Activated naive CD4-positive, alpha-beta T cell treated with anti-CD3 and anti-CD28 coated beads, Interleukin-2, amount 50 U/mL, for 72 hours (primary cell): ENCODE data around the gene TAF4B. TPM values are rescaled to one million over a fixed set of nuclear protein-coding genes. Genes with fewer than 3 reads are reported as not detected.
"Not testable (repeated sequence)": the region's sequence is repeated elsewhere in the genome, so short reads cannot be mapped to it uniquely, and the experiment has no call there.

Experiments used
- ATAC-seq, 2 donors: fragments of 150-1000 bp; cut with Tn5 transposase; 2 replicates each; pipeline ENCODE4 v1.10.0; 2021; ENCODE audit warnings: mild to moderate bottlenecking in 2 of 2, moderate library complexity in 2 of 2
- DNase-seq, 2 donors: peaks; one replicate each; pipeline ENCODE4 v3.0.0; 2021 to 2022; ENCODE audit warnings: low spot score in 2 of 2
- H3K27ac Mint-ChIP-seq, 2 donors: one replicate each; pipeline ENCODE4 v1.8.0; 2022; ENCODE audit warnings: mild to moderate bottlenecking in 2 of 2, mixed read lengths in 2 of 2
- H3K36me3 Mint-ChIP-seq, 2 donors: one replicate each; pipeline ENCODE4 v1.8.0; 2022; ENCODE audit warnings: mixed read lengths in 2 of 2
- H3K9me3 Mint-ChIP-seq, 2 donors: one replicate each; pipeline ENCODE4 v1.8.0; 2022; ENCODE audit warnings: mixed read lengths in 2 of 2
- total RNA-seq, 2 donors: library from RNA; stranded (reverse); gene quantifications; one replicate each; pipeline ENCODE4 v1.2.3, GENCODE V29; 2022

The TAF4B gene
- total RNA-seq, 2 donors from 2014 or later: 12.7 to 29.1 TPM

GRCh38 chr18:26419746-26420145 lies 193.5 kb downstream of the TAF4B start:
- DNase-seq (no peak), ATAC-seq (no peak)
- Mint-ChIP-seq H3K36me3 (no peaks in the 10 kb centered on the region), H3K27ac (no peak overlapping the region), H3K9me3 (no peaks in the 10 kb centered on the region)

- no peaks in the 10 kb centered on the region for H3K9me3 Mint-ChIP-seq
- no peak for ATAC-seq
- no peaks in the 10 kb centered on the region for H3K36me3 Mint-ChIP-seq
- no peak for DNase-seq
- H3K27ac Mint-ChIP-seq: no peak overlapping the region
Measured at GRCh38 chr18:26421503-26421902, 195.3 kb downstream of the TAF4B start.

GRCh38 chr18:26421931-26422330 lies 195.7 kb downstream of the TAF4B start:
- no peak for DNase-seq
- no peaks in the 10 kb centered on the region for H3K36me3 Mint-ChIP-seq
- no peaks in the 10 kb centered on the region for H3K9me3 Mint-ChIP-seq
- no peak overlapping the region for H3K27ac Mint-ChIP-seq
- no peak for ATAC-seq

GRCh38 chr18:26422472-26423162 lies 196.4 kb downstream of the TAF4B start:
- Mint-ChIP-seq H3K27ac (no peak overlapping the region), H3K36me3 (no peaks in the 10 kb centered on the region), H3K9me3 (no peaks in the 10 kb centered on the region)
- no peak for DNase-seq
- no peak for ATAC-seq

- Mint-ChIP-seq H3K9me3 (no peaks in the 10 kb centered on the region), H3K36me3 (no peaks in the 10 kb centered on the region), H3K27ac (no peak overlapping the region)
- DNase-seq (no peak), ATAC-seq (no peak)
Measured at GRCh38 chr18:26424428-26425147, 198.3 kb downstream of the TAF4B start.

GRCh38 chr18:26425148-26425531 lies 198.9 kb downstream of the TAF4B start:
- H3K9me3 Mint-ChIP-seq: no peaks in the 10 kb centered on the region
- DNase-seq (no peak), ATAC-seq (no peak)
- H3K27ac Mint-ChIP-seq: no peak overlapping the region
- no peaks in the 10 kb centered on the region for H3K36me3 Mint-ChIP-seq

GRCh38 chr18:26429535-26430226 lies 203.4 kb downstream of the TAF4B start:
- no peak for DNase-seq
- H3K36me3 Mint-ChIP-seq: no peaks in the 10 kb centered on the region
- no peak overlapping the region for H3K27ac Mint-ChIP-seq
- ATAC-seq: no peak
- peaks cover 0 to 3% of the 10 kb centered on the region in 2 donors for H3K9me3 Mint-ChIP-seq

GRCh38 chr18:26432651-26433424 lies 206.6 kb downstream of the TAF4B start:
- DNase-seq (no peak), ATAC-seq (no peak)
- H3K36me3 Mint-ChIP-seq: no peaks in the 10 kb centered on the region
- H3K9me3 Mint-ChIP-seq: peaks cover 0 to 3% of the 10 kb centered on the region in 2 donors
- H3K27ac Mint-ChIP-seq: no peak overlapping the region

- no peak for DNase-seq
- no peak for ATAC-seq
- Mint-ChIP-seq H3K27ac (no peak overlapping the region), H3K9me3 (peaks cover 0 to 3% of the 10 kb centered on the region in 2 donors), H3K36me3 (no peaks in the 10 kb centered on the region)
Measured at GRCh38 chr18:26434887-26435286, 208.6 kb downstream of the TAF4B start.

- Mint-ChIP-seq H3K27ac (no peak overlapping the region), H3K9me3 (peaks cover 0 to 3% of the 10 kb centered on the region in 2 donors), H3K36me3 (no peaks in the 10 kb centered on the region)
- DNase-seq (no peak), ATAC-seq (no peak)
Measured at GRCh38 chr18:26435415-26436095, 209.3 kb downstream of the TAF4B start.

GRCh38 chr18:26436176-26437051 lies 210.2 kb downstream of the TAF4B start:
- no peak for DNase-seq
- no peak for ATAC-seq
- H3K9me3 Mint-ChIP-seq: no peaks in the 10 kb centered on the region
- H3K27ac Mint-ChIP-seq: no peak overlapping the region
- no peaks in the 10 kb centered on the region for H3K36me3 Mint-ChIP-seq

- not testable (repeated sequence) for ATAC-seq, H3K9me3 Mint-ChIP-seq, DNase-seq, H3K36me3 Mint-ChIP-seq, H3K27ac Mint-ChIP-seq
Measured at GRCh38 chr18:26437634-26438033, 211.4 kb downstream of the TAF4B start.

- Mint-ChIP-seq H3K9me3 (no peaks in the 10 kb centered on the region), H3K36me3 (no peaks in the 10 kb centered on the region), H3K27ac (no peak overlapping the region)
- DNase-seq (no peak), ATAC-seq (no peak)
Measured at GRCh38 chr18:26438980-26439379, 212.7 kb downstream of the TAF4B start.

GRCh38 chr18:26439537-26439936 lies 213.3 kb downstream of the TAF4B start:
- Mint-ChIP-seq H3K9me3 (no peaks in the 10 kb centered on the region), H3K36me3 (no peaks in the 10 kb centered on the region), H3K27ac (no peak overlapping the region)
- no peak for DNase-seq
- ATAC-seq: no peak

- DNase-seq (no peak), ATAC-seq (no peak)
- H3K9me3 Mint-ChIP-seq: no peaks in the 10 kb centered on the region
- H3K27ac Mint-ChIP-seq: no peak overlapping the region
- no peaks in the 10 kb centered on the region for H3K36me3 Mint-ChIP-seq
Measured at GRCh38 chr18:26440644-26441043, 214.4 kb downstream of the TAF4B start.
